Cardiac septum (tissue), 1 donor: ENCODE measurements around the gene TMEM86B. TPM values are rescaled to one million over a fixed set of nuclear protein-coding genes. Genes with fewer than 3 reads are reported as not detected.

Source experiments
- DNase-seq: peaks from one replicate; pipeline ENCODE4 v3.0.0-alpha.2; 2020; ENCODE audit warnings: low spot score
- intact Hi-C: fragments of 100-400 bp; cut with DNase I; formaldehyde crosslinking; loops from one replicate; pipeline ENCODE4 v1.14.0; 2022
- total RNA-seq: library from RNA; stranded (reverse); fragmentation: NEBNext Ultra II Directional; extraction: Animal tissue kit (Norgen Biotek cat#: 25700); gene quantifications from one replicate; pipeline ENCODE4 v1.2.1, GENCODE V29; 2021
- donor health status: DM: no; HTN: no; CAD: no.

Gene TMEM86B
- total RNA-seq, 1 donor from 2014 or later = 1.6 TPM

DNA sequence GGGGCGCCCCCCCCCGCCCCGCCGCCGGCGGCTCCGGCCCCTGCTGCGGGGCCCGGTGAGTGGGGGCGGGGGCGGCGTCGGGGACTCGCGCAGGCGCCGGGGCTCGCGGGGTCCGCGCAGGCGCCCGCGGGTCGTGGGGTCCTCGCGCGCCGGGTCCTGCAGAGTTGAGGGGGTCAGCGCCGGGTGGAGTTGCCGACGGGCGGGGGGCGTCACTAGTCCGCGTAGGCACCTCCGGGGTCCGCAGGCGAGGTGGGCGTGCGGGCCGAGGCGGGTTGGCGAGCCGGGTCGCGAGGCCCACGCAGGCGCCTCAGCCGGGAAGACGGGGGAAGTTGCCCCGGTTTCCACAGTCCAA, 29.9 kb upstream of the TMEM86B start:
- no peak for DNase-seq
- intact Hi-C loops = loop anchor here (2.0 kb wide), 1 partner anchor 42 kb away; no protein-coding TSS in a partner anchor

DNA sequence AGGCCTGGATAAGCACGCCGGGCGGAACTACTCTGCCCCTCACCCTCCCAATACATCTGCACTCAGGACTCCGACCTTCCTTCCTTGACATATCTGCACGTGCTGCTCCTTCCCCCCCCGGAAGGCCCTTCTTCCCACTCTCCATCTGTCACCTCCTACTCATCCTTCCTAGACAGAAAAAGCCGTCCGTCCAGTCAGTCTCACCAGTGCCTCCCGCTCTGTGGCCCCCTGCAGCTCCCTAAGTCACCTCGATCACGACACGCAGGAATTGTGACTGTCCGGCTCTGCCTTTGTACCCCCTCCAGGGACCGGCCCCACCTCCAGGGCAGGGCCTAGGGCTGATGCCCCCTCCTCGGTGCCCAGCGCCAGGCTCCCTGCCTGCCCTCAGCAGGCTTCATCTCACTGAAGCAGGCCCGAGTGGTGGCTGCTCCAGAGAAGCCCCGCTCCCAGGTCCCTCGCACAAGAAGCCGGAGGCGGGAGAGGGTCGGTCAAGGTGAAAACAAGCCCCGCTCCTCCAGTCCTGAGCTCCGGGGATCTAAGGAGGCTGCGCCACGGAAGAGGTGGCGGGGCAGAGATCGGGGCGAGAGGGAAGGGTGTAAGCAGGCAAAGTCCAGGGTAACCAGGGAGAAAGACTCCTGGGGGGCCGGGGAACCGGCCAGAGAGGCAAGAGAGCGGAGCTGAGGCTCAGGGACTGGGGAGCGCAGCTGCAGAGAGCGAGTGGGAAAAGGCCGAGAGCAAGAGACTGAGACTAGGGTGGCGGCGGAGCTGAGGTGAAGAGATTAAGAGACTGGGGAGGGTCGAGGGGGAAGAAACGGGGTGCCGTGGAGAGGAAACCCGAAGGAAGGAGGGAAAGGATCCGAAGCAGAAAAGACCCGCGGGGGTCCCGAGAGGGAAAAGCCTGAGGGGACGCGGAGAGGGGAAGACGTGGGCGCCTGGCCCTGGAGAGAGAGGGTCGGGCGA, 29.2 kb upstream of the TMEM86B start:
- intact Hi-C loops = loop anchor here (2.0 kb wide), 1 partner anchor 41 kb away; no protein-coding TSS in a partner anchor

DNA sequence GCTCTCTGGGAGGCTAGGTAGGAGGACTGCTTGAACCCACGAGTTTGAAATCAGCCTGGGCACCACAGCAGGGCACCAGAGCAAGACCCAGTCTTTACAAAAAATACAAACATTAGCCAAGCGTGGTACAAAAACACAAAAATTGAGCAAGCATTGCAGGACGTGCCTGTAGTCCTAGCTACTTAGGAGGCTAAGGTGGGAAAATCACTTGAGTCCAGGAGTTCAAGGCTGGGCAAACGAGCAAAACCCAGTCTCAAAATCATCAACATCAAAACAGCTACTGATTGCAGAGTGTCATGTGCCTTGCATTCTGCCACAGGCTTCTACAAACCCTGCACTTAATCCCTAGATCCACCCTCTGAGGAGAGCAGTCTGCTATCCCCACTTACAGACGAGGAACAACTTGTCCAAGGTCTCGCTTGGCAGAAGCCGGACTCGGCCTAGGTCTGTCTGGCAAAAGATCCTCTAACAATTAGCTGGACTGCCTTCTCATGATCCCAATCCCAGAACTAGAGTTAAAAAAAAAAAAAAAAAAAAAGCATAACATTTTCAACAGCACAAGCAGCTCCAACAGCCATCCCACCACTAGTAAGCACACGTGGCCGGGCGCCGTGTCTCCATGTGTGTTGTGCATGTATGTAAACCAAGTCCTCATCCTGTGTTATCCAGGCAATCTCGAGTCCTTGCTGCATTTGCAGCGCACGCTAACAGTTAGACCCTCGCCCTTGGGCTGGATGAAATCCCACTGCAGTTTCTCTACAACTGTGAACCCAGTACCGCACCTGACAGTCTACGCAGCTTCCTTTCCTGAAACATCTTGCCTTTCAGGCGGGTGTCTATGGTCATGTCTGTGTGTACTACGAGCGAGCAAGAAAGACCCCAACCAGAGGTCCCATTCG, 28.2 kb upstream of the TMEM86B start:
- intact Hi-C loops = no loop called here
- DNase-seq = no peak

More for the DNA sequence above, 29.2 kb upstream of the TMEM86B start:
- DNase-seq = no peak

DNA sequence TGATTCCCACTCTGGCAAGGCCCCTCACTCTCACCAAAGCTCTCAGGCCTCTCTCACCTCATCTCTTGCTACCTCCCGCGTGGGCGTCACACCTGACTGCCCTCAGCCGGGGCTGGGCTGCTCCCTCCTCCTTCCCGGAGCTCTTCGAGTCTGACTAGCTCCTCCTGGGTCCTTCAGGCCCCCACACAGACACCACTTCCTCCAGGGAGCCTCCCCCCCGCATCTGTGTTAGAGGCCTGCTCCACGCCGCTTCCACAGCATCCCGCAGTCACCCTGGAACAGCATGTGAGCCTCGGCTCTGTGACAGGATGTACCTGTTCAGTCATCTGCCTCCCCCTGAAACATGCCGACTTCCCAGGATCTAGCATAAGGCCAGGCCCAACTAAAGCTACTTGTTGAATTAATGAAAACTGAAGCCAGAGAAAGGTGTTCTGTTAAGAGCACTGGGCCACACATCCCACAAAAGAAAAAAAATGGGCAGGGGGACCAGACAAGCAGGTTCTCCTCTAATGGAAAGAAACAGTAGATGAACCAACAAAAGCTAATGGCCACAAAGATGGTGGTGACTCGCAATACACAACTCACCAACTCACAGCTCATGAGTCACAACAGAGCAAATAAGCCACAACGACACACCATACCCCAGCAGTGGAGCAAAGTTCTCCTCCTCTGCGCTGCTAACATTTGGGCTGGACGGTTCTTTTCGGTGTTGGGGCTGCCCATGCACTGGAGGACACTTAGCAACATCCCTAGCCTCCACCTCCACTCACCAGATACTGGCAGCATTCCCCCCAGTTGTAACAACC, 27.3 kb upstream of the TMEM86B start:
- no peak for DNase-seq
- intact Hi-C loops = no loop called here

DNA sequence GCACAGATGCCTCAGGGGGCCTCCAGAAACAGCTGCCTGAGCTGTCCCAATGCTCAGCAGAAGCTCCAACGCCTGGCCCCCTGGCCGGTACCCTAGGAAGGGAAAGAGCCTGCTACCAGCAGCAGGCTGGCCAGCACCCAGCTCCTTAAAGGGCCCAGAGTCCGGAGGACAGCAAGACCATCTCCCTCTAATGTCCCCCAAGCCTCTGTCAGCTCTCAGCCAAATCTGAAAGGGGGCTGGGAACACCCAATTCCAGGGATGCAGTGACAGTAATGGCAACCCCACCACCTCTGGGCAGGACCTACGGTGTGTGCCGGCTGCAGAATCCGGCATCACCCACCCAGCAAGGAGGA, 26.0 kb upstream of the TMEM86B start:
- DNase-seq = no peak
- intact Hi-C loops = no loop called here

DNA sequence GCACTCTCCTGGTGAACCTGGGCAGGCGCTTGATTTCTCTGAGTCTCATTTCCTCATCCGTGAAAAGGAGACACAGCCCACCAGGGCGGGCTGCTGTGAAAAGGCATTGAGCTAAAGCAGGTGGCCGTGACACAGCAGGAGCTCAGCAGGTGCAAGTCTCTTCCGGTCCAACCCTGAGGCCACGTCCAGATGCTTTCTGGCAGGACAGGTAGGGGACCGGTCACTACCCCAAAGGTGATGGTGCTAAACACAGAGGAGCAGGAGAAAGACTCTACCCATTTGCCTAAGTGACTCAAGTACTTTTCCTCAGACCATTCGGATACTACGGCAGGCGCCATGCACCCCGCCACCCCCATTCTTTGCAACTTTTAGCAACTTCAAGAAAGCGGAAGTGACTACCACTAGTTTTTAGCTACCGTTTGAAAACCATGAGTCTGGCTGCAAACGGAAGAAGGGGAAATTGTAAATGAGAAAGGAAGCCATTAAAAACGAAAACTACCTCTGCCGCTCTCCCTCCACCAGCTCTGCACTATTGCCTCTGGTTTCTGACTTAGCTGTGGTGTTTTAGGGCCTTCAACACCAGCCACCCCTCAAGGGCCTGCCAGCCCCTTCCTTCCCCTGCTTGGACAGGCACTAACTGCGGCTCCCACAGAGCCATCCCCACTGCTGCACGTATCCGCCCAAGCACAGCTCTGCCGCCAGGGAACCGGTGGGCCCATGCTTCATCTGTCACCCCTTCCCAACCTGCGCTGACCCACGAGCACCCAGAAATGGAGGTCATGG, 25.5 kb upstream of the TMEM86B start:
- DNase-seq = no peak
- intact Hi-C loops = no loop called here

DNA sequence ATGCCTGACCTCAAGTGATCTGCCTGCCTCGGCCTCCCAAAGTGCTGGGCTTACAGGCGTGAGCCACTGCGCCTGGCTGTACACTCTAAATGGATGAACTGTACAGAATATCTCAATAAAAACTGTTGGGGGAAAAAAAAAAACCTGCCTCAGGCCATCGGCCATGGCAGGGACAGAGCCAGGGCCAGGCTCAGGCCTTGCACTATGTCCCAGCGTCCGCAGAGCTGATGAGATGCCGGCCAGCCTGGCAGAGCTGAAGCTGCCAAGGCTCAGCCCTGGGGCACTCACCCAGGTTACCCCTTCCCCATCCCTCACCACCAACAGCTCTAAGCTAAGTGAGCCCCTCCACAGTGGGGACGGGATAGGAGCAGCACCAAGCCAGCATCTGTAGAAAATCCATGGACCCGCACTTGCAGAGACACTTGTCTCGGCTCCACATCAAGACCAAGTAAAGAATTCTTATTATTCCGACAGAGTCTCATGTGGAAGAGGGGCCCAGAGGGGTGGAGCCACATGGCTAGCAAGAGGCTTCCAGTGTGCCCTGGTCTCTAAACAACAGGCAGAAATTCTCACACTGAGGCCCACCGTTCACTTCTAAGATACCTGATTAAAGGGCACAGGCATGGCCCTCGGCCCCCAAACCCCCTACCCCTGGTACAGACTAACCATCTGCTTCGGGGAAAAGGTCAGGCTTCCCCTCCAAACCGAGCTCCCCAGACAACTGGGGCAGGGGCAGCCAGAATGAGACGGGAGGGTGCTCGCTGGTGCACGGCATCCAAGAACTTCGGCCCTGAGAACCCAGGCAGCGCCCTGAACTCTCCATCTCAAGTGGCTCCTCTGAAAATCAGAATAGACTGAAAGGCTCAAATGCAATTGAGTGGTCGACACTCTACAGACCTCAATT, 24.4 kb upstream of the TMEM86B start:
- intact Hi-C loops = no loop called here
- DNase-seq = no peak

DNA sequence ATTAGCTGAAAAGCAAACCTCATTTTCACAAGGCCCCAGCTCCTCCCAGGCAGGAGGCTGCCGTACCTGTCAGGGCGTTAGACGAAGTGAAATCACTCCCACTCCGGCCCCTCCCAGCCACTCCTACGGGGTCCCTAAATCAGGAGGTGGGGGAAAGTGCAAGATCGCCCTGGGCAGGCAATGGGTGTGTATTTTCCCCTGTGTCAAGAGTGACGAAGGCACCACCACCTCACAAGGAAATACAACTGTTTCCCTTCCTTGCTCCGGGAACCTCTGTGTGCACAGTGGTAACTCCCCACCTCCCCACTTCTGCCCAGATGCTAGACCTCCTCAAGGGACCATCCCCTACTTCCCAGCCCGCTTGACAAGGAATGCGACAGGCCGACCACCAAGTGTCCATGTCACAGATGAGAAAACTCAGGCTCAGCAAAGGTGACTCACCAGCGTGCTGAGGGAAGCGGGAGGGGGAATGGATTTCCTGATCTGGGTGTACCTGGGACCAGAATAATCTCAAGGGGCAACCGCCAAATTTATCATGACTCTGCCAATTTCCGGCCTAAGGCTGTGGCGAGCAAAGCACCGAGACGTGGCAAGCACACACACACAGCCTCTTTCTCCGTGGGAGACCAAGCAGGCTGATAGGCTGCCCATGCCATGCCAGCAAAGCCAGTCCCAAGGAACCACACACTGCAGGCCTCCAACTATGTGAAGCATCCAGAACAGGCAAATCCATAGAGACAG, 22.9 kb upstream of the TMEM86B start:
- intact Hi-C loops = no loop called here
- no peak for DNase-seq

DNA sequence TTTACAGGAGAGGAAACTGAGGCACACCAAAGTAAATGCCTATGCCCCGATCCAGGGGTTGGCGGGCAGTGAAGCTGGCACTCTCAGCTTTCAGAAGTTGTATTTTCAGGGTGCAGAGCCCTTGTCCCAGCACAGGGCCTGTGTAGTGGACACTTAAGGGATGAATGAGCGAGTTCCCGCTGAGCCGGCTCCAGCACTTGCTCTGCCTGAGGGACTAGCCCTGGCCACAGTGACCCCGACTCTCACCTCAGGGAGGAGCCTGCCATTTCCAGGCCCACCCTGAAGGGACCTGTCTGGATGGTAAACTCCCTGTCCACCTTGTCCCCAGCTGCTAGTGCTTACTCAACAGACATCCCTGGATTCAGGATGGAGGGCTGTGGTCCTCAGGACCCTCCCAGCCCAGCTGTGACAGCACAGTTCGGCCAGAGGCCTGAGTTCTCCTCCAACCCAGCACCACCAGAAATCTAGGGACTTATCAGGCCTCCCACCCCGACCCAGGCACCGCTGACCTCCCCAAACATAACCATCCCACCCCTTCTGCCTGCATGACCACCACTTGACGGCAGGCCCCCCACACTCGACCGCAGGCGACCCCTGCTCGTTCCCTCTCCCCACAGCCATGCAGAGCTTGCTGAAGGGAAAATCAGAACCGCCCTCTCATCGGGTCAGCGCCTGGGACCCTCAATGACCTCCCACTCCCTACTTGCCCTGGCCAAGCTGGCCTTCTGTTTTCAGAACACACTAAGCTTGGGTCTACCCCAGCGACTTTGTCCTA, 21.9 kb upstream of the TMEM86B start:
- DNase-seq = no peak

DNA sequence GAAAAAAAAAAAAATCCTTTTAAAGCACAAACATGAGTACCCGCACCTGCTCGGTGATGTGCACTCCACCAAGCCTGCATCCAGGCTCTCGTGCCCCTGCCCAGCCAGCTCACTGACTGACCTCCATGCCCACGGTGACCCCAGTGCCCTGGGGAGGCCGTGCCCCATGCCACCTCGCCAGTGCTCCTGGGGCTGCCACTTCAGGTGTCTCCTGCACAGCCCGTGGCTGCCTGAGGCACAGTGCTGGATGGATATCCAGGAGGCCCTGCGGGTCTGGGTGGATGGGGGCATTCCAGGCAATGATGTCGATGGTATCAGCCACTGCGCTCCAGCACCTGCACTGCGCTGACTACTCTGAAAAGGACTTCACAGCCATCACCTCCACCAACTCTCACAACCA, 21.3 kb upstream of the TMEM86B start:
- no peak for DNase-seq
- intact Hi-C loops = no loop called here

More for the DNA sequence above, 21.9 kb upstream of the TMEM86B start:
- intact Hi-C loops = no loop called here

DNA sequence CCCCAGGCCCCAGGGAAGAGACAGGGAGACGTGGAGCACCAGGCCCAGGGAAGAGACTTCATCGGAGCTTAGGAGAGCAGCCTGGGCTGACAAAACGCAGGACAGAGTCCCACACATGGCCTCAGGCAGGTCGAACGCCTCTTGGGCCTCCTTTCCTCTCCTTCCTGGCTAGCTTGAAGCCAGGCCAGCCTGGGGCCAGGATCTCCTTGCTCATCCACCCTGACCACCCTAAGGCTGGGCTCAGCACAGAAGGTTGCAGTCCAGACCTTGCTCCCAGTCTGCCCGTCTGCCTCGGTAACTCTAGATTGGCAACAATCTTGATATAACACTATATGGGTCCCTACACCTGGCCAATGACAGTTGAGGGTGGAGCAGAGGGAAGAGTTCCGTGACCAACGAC, 20.1 kb upstream of the TMEM86B start:
- intact Hi-C loops = no loop called here
- no peak for DNase-seq

DNA sequence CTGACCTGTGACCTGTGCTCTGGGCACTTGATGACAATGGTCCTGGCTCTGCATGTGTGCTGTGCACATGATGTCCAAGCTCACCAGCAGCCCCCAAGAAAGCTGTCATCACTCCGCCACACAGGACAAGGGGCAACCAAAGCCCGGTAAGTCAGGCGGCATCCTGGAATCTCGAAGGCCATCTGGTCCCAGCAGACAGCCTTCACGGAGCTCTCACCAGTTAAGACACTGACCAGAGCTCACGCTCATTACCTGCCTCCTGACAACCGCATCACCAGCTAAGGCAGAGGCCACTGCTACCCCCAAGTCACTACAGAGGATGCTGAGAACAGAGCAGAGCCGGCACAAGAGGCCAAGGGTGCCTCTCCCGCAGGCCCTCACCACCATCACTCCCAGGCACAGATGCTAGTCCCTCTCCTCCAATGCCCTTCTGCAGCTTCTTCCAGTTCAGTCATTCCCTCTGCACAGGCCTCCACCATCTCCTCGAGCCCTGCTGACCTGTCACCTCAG, 19.7 kb upstream of the TMEM86B start:
- intact Hi-C loops = no loop called here
- no peak for DNase-seq

DNA sequence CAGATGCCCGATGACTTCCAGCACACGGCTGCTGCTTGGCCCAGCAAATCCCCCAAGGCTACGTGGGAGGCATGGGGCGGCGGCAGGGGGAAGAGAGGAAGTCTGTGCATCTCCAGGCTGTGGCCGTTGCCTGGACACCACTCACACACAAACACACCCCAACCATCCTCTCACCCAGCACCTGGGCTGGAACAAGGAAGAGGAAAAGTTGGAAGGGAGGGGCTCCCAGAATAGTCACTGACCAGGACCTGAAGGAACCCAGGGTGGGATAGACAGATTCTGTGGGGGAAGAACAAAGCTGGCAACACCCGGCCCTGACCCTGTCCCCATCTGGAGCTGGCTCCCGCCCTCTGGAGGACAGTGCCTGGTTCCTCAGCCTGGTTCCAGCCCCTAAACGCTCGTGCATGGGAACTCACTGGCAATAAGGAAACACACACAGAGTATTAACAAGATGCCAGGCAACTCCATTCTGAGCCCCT, 19.1 kb upstream of the TMEM86B start:
- DNase-seq = no peak
- intact Hi-C loops = no loop called here

DNA sequence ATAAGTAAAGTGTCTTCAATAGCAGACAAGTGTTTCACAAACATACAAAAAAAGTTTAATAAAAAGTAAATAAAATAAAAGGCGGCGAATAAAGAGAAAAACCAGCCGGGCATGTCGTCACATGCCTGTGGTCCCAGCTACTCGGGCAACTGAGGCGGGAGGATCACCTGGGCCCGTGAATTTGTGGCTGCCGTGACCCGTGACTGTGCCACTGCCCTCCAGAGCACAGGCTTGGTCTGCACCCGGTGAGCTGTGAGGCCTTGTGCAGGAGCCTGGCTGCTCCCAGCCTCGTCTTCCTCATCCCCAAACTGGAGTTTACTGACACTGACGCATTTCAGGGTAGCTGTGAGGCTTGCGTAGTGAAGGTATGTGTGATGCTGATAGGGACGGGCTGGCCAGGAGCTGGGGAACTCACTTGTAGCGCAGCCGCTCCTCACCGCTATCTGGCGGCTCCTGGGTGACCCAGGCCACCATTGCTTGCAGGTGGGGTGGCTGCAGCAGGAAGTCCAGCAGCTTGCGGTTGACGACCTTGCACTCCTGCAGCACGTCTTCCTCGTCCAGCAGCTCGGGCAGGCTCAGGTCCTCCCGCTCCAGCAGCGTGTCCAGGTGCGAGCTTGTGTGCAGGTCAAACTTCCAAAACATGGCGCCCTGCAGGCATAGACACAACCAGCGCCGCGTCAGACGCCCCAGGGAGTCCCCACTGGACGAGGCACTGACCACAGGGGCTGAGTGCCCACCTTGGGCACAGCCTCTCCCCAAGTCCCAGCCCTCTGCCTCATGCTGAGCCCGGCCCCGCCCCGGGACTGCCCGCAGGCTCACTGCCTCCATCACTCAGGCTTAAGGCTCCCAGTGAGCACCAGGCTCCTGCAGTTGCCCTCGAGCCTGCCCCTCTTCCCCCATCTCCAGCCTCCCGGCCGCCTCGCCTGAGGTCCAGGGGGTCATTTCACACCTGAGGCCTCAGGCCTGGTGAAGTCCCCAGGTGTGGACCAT, 18.2 kb upstream of the TMEM86B start:
- intact Hi-C loops = no loop called here
- DNase-seq = no peak
